GM19463 (cell line): ENCODE data around the gene ADCY5.
"Not testable (repeated sequence)": the region's sequence is repeated elsewhere in the genome, so short reads cannot be mapped to it uniquely, and the experiment has no call there.

Experiments used
- ATAC-seq: cut with Tn5 transposase; IDR thresholded peaks from one replicate; pipeline ENCODE4 v1.9.1; 2021; ENCODE audit warnings: mild to moderate bottlenecking, moderate library complexity; ENCODE audit not compliant: unreplicated experiment

The ADCY5 gene

DNA sequence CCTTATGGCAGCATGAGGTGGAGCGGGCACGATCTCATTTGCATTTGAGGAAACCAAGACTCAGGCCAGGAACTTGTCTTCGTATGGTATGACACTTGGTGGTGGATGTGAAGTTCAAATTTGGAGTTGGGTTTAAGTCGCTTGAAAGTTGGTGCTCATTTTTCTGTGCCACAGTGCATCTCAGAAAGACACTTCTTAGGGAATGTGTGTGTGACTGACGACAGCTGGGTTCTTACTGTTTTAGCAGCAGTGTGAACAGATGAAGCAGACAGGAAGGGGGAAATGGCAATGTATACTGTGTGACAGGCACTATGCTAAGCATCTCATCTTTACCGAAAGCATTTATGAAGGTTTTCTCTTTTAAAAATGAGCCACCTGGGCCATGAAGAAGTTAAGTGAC, 171.8 kb downstream of the ADCY5 start:
- no peak for ATAC-seq

DNA sequence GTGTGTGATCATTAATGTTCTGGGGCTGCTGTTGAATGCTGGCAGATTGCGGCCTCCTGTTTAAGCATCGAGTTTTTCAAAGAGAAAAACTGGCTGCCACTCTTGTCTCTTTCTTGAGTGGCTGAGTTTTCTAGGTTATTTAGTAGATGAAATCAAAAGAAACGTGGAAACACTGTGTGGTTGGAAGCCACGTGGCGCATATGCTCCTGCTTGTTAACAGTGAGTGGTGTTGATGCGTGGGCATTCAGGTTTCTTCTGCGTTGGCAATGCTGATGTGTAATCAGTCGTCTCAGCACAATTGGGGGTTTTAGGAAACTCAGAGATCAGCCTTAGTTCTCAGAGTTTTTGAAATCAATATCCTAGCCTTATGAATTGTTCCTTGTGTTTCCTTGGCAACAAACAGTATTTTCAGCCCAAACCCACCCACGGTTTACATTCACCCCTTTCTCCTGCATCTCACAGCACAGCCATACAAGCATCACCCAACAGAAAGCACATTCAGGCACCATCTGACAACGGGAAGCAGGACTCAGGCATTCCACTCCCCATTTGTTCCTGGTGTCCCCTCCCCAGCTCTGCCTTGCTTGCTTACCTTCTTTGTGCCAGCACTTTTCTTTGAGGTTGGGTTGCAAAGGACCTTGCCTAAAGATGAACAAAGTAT, 172.4 kb downstream of the ADCY5 start:
- ATAC-seq: no peak

DNA sequence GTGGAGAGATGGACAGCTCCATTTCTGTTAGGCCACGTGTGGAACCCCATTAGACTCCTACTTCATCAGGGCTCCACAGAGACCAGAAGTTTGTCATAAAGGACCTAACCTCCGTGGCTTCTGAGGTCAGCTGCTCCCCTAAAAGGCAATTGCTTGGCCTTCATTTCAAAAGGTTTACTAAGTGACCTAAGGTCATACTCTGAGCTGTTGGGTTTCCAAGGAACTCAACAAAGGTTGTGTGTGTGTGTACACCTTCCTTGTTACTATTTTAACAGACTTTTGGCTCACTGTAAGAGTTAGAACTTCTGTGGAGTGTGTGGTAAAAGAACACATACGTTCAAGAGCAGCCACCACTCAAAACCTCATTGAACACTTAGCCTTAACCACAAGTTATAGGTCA, 173.2 kb downstream of the ADCY5 start:
- no peak for ATAC-seq

DNA sequence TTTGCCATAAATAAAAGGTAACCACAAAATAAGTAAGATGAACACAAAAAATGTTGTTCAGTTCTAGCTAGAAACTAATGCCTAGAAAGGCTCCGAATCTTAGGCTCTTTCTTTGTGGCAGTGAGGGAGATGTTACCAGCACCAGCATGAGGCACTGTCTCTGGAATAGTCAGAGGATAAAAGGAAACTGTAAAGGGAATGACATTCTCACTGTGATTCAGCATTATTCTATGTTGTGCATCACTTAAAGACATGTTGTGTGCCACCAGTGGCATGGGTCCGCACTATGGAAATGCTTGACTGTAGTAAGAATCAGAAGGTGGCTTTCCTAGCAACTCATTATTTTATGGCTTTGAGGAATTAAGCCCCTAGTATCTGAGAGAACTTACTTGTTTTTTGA, 176.3 kb downstream of the ADCY5 start:
- no peak for ATAC-seq

DNA sequence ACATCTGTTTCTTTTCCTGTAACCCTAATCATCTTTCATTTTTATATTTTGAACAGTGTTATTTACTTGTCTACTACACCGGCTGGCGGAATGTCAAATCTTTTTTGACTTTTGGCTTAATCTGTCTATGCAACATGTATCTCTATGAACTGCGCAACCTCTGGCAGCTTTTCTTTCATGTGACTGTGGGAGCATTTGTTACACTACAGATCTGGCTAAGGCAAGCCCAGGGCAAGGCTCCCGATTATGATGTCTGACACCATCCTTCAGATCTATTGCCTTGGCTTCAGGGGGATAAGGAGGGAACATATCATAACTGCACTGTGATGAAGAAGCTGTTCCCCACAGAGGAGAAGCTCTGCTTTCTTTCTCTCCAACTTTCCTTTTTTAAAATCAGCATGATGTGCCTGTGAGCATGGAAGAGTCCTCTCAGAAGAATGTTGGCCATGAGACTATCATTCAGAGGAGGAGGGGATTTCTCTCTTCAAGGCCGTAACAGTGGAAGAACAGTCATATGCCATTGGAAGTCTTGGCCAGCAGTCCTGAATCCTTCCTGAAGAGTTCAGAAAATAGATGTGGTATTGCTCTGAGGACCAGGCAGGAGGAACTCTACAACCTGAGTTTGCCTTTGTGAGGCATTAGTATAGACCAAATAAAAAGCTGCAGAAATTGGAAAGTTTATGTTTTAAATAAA, 177.3 kb downstream of the ADCY5 start:
- no peak for ATAC-seq

DNA sequence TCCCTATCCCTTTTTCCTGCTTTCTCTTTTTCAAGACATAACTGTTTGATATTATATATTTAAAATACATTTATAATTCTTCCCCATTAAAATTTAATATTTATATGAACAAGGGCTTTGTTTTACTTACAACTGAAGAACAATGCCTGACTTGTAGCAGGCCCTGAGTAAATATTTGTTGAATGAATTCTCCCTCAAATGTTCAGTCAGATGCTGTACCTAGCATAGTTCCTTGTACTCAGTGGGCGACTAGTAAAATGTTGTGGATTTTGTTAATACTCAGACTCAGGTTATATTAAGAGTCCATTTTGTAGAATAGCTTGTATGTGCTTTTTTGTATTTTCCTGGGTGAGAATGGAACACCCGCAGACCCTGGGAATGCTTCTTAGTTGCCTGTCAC, 178.1 kb downstream of the ADCY5 start:
- ATAC-seq: no peak

DNA sequence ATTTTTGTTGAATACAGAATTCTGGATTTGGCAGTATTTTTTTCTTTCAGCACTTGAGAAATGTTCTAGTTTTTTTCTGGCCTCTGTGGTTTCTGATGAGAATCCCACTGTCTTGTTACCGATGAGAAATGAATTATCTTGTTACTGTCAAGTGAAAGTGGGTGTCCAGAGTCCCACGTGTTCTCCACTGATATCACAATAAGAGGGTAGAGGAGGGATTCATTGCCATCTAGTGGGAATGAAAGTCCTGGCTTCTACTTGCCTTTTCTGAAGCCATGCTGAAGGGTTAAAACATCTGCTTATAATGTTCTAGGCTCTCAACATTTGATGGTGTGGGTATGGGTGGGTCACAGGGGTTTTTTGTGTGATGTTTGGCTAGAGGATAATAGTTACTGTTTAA, 181.1 kb downstream of the ADCY5 start:
- no peak for ATAC-seq

DNA sequence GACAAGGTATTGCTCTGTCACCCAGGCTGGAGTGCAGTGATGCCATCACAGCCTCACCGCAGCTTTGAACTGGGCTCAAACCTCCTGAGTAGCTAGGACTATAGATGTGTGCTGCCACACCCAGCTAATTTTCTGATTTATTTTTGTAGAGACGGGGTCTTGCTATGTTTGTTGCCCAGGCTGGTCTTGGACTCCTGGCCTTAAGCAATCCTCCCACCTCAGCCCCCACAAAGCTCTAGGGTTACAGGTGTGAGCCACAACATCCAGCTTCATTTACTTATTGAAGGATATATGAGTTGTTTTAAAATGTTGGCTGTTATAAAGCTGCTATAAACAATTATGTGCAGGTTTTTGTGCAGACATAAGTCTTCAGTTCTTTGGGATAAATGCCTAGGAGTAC, 184.9 kb downstream of the ADCY5 start:
- ATAC-seq: no peak

DNA sequence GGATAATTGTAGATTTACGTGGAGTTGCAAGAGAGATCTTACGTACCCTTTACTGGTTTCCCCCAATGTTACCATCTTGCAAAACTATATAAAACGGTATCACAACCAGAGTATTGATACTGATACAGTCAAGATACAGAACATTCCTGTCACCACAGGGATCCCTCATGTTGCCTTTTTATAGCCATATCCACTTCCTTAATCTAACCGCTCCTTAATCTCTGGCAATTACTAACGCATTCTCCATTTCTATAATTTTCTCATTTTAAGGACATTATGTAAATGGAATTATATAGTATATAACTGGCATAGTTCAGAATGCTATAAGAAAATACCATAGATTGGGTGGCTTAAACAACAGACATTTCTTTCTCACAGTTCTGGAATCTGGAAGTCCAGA, 186.0 kb downstream of the ADCY5 start:
- ATAC-seq: no peak

DNA sequence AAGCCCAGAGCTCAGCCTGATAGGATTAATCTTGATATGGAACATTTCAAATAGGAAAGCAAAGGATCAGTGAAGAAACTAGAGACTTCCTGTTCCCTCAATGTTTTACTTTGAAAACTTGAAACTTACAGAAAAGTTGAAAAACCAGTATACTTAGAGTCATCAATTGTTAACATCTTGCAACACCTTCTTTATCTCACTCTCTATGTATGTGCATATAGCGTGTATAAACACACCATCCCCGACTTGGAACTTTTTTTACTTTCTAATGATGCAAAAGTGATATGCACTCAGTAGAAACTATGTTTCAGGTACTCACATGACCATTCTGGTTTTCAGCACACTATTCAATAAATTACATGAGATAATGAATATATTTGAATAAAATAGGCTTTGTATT, 186.7 kb downstream of the ADCY5 start:
- no peak for ATAC-seq

DNA sequence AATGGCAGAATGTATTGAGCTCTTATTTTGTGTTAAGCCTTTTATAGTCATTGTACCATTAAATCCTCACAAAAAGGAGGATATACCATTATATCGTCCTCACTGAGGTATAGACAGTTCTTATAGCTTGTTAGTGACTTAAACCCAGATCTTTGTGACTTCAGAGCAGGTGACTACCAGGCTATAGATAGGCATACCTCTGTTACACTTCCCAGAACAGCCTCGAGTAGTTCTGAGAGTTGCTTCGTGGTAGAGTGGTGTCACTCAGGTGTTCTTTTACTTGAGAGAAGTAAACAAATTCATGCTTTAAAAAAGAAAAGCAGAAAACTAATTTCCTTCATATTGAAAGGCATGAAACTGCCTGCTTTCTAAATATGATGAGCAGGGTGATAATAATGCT, 187.2 kb downstream of the ADCY5 start:
- ATAC-seq: no peak

DNA sequence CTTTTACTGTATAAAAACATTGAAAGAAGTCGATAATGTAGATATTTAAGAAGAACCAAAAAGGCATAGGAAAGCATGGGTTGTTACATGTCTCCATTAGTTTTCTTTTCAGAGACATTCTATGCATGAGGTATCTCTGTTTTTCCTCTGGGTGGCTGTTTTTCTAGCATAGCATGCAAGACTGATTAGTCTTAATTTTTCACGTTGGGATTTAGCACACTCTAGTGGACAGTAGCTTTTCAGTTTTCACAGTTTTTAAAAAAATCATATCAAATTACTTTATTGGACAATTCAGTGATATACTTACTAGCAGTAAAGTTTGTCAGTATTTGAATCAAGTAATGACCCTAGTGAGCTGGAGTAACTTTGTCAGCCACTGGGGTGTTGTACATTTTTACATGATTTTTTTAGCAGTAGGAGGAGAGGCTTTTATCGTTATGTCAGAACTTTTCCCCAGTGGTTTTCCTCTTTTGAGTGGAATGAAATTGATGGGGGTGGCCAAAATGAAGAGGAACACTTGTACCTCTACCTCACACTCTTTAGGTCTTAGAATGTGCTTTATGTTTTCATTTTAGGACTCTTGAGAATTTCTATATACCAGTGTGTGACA, 190.0 kb downstream of the ADCY5 start:
- no peak for ATAC-seq

DNA sequence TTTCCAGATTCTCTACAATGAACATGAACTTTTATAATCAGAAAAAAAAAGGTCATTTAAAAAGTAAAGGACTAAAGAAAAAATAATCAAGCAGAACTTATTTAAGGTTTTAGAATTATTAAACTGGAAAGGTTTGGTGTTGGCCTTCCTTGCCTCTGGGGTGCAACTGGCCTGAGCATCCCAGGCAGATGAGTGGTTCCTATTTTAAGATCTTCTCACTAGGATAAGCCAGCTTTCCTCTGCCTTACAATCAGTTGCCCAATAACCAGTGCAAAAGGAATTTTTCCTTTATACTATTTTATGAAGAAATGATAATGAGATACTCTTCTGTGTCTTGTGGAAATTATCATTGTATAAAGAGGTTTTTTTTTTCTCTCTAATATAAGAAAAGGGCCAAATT, 190.5 kb downstream of the ADCY5 start:
- ATAC-seq: no peak

DNA sequence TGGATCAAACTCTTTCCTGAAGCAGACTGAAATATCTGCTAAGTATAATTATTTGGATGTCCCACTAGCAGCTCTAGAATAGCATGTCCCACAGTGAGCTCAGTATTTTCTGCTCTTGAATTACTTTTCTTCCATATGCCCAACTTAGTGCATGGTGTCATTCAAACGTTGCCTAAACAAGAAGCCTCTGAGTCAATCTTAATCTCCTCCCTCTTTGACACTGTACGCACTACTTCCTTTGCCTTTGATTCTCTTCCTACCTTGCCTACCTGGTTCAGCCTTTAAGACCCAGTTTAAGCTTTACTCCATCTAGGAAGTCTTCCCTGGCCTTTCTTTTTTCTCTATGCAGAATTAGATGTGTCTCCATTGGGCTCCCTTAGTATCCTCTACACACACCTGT, 192.6 kb downstream of the ADCY5 start:
- no peak for ATAC-seq

DNA sequence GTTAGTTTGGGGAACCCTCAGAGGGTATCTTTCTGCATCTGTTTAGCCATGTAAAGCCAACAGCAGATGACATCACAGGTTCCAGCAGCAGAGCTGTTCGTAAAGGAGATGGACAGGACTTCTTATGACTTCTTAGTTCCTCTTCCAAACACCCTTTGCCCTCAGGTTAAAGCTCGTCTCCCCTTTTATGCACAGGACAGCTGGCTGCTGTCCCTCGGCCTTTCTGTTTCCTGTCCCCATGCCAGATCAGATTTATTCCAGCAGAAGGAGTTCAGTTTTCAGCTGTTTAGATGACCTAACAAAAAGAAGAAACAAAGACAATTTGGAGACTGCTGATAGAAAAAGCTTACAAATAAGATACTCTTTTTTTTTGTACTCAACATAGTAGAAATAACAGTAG, 202.0 kb downstream of the ADCY5 start:
- ATAC-seq: no peak

DNA sequence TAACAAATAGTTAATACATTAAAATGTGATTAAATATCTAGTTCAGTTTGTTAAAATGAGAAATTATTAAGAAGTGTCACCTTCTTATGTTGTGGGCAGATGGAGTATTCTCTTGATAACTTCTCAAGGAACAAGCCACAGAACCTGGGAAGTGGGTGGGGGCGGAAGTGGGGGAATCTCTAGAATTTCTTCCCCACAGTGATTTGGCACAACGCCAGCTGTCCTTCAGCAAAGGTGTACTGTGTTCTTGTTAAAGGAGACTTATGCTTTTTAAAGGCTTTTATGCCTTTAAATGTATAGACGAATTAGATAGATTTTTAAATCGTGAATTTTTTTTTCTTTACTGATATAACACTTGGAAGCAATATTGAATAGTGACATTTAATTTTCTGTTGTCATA, 204.8 kb downstream of the ADCY5 start:
- no peak for ATAC-seq

DNA sequence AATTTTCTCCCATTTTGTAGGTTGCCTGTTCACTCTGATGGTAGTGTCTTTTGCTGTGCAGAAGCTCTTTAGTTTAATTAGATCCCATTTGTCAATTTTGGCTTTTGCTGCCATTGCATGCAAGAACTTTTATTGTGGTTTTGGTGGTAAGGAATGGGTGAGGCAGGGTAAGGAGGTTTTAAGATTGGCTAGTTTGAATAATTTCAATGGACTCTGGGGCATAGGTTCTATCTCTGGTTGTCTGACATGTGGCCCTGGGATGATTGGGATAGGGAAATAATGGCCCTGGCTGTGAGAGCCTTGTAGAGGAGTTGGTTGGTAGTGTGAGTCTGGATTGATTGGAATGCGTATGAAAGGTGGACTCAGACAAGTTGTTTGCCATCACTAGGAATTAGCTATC, 209.1 kb downstream of the ADCY5 start:
- ATAC-seq: no peak

DNA sequence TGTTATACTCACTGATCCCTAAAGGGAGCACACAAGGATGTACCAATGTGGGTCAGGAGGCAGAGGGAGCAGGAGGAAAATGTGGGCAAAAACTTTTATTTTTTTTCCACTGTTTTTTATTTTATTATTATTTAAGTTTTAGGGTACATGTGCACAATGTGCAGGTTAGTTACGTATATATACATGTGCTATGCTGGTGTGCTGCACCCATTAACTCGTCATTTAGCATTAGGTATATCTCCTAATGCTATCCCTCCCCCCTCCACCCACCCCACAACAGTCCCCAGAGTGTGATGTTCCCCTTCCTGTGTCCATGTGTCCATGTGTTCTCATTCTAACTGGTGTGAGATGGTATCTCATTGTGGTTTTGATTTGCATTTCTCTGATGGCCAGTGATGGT, 209.7 kb downstream of the ADCY5 start:
- not testable (repeated sequence) for ATAC-seq

DNA sequence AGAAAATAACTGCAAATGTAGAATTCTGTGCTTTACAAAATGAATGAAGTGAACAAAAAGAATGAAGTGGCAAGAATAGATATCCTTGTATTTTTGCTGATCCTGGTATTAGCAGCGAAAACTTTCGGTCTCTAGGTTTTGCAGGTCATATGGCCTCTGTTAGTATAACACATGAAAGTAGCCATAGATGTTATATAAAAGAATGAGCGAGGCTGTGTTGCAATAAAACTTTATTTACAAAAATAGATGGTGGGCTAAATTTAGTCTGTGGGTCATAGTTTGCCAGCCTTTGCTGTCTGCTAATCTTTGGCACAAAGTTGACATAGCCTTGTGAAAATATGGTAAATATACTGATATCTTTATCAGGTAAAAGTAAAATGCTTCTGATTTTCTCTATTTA, 212.0 kb downstream of the ADCY5 start:
- no peak for ATAC-seq
